Anterior cingulate cortex (tissue), 58 donors: Measurements from ENCODE around the gene ANKS1A.

ENCODE experiments used
- DNase-seq, 58 donors: peaks; one replicate each; lab custom pipeline; 2025; lab: John Stamatoyannopoulos, UW

The ANKS1A gene

DNA sequence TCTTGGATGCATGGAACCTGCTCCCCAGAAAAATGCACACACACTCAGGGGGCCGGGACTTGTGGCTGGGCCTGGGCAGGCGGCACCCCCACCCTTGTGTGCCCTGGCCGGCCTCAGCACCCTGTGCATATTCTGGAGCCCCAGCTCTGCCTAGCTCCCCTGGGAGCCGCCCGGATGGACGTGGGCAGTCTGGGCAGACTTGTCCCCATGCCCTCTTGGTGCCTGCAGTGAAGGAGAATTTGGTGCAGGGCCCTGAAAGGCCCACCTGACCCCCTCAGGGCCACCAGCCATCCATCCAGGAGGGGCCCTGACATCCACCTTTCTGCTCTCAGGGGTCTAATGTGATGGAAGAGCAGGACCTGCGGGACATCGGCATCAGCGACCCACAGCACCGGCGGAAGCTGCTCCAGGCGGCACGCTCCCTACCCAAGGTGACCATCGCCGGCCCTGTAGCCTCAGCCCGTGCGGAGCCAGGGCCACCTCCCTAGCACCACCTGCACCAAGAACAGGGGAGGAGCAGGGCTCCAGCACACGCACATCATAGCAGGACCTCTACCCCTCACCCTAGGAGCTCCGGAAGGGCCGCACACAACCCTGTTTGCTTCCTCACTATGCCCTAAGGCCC lies 189.3 kb downstream of the ANKS1A start:
- DNase-seq = no peak

DNA sequence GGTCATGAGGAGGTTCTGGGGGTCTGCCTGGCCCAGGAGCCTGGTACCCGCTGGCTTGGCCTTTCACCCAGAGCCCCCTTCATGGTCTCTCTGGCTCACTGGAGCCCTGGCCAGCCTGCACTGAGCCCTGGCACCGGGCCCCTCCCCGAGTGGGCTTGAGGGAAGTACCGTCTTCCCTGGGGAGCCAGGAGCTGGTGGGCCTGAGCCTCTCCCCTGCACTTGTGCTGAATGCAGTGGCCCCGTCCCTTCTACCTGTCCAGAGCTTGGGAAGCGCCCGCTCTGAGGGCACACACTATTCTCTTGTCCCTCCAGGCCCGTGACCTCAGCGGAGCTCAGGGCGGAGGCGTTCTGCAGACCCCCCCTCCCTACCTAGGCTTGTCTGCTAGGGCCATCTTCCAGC lies 189.8 kb downstream of the ANKS1A start:
- no peak for DNase-seq

GRCh38 chr6:35079311-35080000 lies 190.4 kb downstream of the ANKS1A start:
- no peak for DNase-seq

DNA sequence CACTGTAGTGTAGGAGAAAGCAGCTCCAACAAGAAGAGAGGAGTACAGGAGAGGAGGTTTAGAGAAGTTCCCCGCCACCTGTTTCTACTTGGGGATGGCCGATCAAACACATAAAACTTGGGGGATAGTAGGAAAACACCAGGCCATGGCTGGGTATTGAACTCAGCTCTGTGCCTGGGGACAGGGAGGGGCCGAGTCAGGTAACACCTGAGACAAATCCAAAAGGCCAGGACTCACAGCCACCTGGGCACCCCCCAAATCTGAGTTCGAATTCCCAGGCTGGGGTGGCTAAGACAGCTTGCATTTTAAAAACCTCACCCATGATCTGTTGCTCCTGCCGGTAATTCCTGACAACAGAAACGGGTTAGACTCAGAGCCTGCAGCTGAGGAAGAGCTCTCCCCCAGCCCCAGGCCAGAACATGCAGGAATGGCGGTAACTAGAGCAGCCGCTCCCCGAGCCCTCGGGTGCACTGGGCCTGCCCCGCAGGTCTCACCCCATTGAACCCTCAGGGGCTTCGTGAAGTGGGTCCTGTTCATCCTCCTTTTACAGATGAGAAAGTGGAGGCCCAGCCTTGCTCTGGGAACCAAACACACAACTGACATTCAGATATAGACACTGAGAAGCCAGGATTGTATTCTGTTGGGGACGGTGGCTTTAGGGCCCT lies 191.1 kb downstream of the ANKS1A start:
- DNase-seq = no peak

DNA sequence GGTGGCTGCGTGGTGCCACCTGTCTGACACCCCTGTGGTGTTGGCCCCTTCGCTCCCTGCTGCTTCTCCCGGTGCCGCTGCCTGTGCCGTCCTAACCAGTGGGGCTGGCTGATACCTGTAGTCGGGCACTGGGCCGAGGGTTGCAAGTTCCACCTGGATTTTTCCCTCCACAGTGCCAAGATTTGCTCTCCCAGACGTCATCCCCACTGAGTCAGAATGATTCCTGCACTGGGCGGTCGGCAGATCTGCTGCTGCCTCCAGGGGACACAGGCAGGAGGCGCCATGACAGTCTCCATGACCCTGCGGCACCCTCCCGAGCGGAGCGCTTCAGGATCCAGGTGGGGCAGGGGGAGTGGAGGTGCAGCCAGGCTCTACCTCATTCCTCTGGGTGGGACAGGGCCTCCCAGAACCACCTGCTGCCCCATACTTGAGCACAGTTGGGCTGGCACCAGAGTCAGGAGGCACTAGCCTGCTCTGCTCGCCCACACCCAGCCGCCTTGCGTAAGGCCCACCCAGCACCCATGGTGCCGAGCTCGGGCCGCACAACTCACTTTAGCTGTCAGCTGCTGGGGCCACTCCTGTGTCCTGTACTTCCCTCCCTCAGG lies 191.9 kb downstream of the ANKS1A start:
- DNase-seq = no peak

DNA sequence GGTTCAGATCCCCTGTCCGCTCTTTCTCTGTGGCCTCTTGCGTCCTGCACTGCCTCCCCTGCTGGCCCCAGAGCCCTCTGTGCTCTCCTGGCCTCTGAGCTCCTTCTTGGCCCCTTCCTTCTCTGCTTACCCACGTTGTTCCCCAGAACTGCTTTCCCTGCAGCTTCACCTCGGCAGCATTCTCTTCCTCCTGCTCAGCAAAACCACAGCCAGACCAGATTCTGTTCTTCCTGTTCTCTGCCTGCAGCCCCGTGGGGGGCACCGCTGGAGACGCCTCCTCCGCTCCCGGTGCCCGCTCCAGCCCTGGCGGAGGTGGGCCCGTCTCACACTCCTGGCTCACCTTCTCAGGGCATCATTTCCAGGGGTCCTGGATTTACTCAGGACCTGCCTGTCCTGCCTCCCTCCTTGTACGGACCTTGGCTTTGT lies 192.4 kb downstream of the ANKS1A start:
- peak in 3 of 58 donors; percentile 10 to 34 (median 15) for DNase-seq

- DNase-seq = no peak
Observed at GRCh38 chr6:35082046-35082732, 193.1 kb downstream of the ANKS1A start.

- DNase-seq = no peak
Observed at GRCh38 chr6:35082733-35083403, 193.8 kb downstream of the ANKS1A start.

DNA sequence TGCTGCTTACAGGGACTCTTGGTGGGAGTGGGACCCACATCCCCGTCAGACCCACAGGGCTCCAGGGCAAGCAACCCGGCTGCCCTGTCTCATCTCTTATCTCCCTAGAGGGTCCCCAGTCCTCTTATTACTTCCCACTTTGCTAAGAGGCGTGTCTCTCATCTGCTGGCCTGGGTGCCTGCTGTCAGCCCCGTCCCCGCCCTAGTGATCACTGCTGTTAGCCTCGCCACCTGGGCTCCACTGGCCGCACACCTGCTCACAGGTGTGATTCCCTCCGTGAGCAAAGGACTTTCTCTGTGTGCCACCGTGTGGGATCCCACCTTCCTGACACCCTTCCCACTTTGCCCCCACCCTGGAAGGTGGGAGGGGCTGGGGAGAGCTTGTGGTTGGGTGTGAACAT lies 194.5 kb downstream of the ANKS1A start:
- no peak for DNase-seq

- peak in 20 of 58 donors; percentile 13 to 73 (median 23) for DNase-seq
Observed at GRCh38 chr6:35084041-35084491, 195.0 kb downstream of the ANKS1A start.

- no peak for DNase-seq
Observed at GRCh38 chr6:35084511-35085203, 195.6 kb downstream of the ANKS1A start.

DNA sequence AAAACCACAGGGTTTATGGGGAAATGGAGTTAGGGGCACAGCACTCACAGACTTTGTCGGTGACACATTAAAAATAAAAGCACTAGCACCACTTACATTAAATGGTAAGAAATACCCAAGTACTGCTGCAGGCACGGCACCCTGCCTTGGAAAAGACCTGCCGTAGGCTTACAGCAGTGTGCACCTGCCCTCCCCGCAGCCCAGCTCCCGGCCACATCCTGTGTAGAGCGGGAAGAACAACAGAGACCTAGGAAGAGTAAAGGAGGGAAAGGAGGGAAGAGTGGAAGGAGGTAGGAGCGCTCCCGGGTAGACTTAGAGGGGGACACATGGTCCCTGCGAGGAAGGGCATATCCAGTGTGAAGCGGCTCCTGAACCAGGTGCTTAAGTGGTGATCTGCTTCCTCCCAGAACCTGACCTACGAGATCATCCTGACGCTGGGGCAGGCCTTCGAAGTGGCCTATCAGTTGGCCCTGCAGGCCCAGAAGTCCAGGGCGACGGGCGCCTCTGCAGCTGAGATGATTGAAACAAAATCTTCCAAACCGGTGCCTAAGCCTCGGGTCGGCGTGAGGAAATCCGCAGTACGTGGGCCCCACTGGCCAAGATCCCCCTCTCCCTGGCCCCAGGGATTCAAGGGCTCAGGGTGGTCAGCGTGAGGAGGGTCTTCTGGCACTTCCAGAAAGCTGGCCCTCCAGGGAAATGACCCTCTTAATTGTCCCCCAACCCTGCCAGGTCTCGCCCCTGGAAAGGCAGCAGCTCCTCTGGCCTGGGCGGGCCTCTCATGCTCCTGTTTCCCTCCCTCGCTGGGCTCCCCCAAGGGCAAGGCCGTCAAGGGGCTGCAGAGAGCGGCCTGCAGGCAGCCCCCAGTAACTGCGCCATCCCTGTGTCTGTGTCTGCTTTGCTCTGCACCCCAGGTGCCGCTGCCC lies 196.6 kb downstream of the ANKS1A start:
- no peak for DNase-seq

- DNase-seq = no peak
Observed at GRCh38 chr6:35086282-35086632, 197.2 kb downstream of the ANKS1A start.

DNA sequence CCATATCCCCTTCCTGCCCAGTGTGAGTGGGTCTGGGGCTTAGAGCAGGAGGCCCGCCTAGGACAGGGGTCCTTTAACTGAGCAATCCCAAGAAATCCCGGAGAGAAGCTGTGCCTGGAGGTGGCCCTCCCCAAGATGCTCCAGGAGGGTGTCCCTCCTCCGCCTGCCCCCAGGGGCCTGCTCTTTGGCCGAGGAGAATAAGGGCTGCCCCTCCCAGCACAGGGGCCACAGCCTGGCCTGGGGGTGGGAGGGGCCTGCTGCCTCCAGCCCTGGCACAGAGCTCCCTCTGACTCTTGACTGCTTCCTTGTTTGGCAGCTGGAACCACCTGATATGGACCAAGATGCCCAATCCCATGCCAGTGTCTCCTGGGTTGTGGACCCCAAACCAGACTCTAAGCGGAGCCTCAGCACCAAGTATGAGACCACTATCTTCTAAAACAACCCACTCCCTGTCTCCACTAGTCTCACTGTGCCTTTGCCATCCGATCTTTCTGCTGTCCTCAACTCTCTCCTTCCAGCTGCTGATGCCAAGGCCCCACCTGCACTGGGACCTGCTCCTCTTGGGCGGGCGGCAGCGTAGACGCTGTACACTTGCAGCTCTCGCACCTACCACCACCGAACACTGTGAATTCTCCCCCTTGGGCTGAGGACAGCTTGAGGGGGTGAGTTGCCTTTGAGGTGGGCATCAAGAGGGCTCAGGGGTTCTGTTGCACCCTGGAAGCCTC lies 197.7 kb downstream of the ANKS1A start:
- DNase-seq = no peak

- no peak for DNase-seq
Observed at GRCh38 chr6:35087361-35088280, 198.6 kb downstream of the ANKS1A start.
